Transverse colon (tissue), 3 donors: ENCODE measurements around the gene NELL2.

Experiments used
- EP300 ChIP-seq: sonication (generic); formaldehyde crosslinking; IDR thresholded peaks from one replicate; pipeline ENCODE4 v1.6.1; 2017; ENCODE audit warnings: antibody characterized with exemption, low read depth
- TF ChIP-seq, protein P1 (sequence below), 5 experiments: fragments of 200-600 bp in 3 of 5; fragments of 450-650 bp in 2 of 5; sonication (generic) in 3 of 5; IDR thresholded peaks; 1 replicate in 2 of 5; 2 replicates in 3 of 5; pipeline ENCODE4 v1.5.1; 2016 to 2017; ENCODE audit warnings: antibody characterized with exemption in 5 of 5, inconsistent platforms in 3 of 5, mild to moderate bottlenecking in 2 of 5, moderate library complexity in 1 of 5

GRCh38 chr12:44817687-44818086, 58.4 kb downstream of the NELL2 start:
- TF ChIP-seq, protein P1, sequence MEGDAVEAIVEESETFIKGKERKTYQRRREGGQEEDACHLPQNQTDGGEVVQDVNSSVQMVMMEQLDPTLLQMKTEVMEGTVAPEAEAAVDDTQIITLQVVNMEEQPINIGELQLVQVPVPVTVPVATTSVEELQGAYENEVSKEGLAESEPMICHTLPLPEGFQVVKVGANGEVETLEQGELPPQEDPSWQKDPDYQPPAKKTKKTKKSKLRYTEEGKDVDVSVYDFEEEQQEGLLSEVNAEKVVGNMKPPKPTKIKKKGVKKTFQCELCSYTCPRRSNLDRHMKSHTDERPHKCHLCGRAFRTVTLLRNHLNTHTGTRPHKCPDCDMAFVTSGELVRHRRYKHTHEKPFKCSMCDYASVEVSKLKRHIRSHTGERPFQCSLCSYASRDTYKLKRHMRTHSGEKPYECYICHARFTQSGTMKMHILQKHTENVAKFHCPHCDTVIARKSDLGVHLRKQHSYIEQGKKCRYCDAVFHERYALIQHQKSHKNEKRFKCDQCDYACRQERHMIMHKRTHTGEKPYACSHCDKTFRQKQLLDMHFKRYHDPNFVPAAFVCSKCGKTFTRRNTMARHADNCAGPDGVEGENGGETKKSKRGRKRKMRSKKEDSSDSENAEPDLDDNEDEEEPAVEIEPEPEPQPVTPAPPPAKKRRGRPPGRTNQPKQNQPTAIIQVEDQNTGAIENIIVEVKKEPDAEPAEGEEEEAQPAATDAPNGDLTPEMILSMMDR (IDR thresholded peaks at IDR 0.05): no peak
- TF ChIP-seq EP300: no peak
